BLaER1 treated with 17β-estradiol and CSF1 and Interleukin-3, amounts not matched to agents 10 nM and 100 nM (cell line): ENCODE measurements around the gene FAM83G.

Experiments
- H3K27ac ChIP-seq, 11 experiments: shearing (Covaris generic); formaldehyde crosslinking; 2 replicates each; pipeline ENCODE4 v1.8.1; 2022
- H3K27me3 ChIP-seq, 11 experiments: shearing (Covaris generic); formaldehyde crosslinking; 2 replicates each; pipeline ENCODE4 v1.8.1; 2022
- H3K36me3 ChIP-seq, 11 experiments: shearing (Covaris generic); formaldehyde crosslinking; 2 replicates each; pipeline ENCODE4 v1.8.1; 2022
- H3K4me1 ChIP-seq, 10 experiments: shearing (Covaris generic); formaldehyde crosslinking; 2 replicates each; pipeline ENCODE4 v1.8.1; 2022
- H3K4me2 ChIP-seq, 11 experiments: shearing (Covaris generic); formaldehyde crosslinking; 2 replicates each; pipeline ENCODE4 v1.8.1; 2022
- H3K4me3 ChIP-seq, 10 experiments: shearing (Covaris generic); formaldehyde crosslinking; 2 replicates each; pipeline ENCODE4 v1.8.1; 2022
- H3K9ac ChIP-seq, 11 experiments: shearing (Covaris generic); formaldehyde crosslinking; 2 replicates each; pipeline ENCODE4 v1.8.1; 2022
- H3K9me3 ChIP-seq, 11 experiments: shearing (Covaris generic); formaldehyde crosslinking; replicated peaks in 1 of 11; 2 replicates each; pipeline ENCODE4 v1.8.1; 2022
- H4K20me1 ChIP-seq, 11 experiments: shearing (Covaris generic); formaldehyde crosslinking; 2 replicates each; pipeline ENCODE4 v1.8.1; 2022
- Cebpa-rat ChIP-seq, 11 experiments: shearing (Covaris generic); IDR thresholded peaks; 2 replicates each; pipeline ENCODE4 v1.8.1; 2022

Gene FAM83G

DNA sequence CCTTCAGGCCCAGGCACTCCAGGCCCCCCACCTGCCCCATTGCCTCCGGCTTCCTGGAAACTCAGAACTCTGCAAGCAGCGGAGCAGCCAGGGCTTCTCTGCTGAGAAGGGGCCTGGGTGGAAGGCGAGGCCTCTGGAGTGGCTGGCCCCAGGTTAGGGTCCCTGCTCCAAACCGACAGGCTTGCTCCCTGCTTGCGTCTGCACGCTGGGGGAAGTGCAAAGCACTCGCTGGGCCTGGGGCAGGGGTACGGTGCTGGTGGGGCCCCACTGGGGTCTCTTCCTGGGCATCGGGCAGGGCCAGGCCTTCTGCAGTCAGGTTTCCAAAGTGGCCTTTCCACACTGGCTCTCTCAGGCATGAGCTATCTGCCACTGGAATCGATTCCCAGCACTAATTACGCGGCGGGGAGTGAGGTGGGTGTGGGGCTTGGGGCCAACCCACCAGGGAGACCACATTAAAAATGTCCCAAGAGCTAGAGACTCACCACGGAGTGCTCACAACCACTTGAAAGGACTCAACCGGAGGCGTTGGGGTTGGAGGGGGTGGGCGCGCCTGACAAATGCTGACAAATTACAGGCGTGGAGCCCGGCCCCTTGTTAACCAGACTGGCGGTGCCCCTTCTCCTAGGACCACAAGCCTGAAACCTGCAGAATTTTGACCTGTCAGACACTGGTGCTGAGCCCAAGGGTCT is 17.9 kb downstream of the FAM83G start:
- Histone ChIP-seq H3K4me3 (no peak overlapping the region), H3K36me3 (peaks cover 0 to 29% (median 0%) of the 10 kb centered on the region in 11 experiments; a peak in 3 of 22 replicates), H3K9ac (no peak overlapping the region), H3K4me1 (peaks cover 10 to 18% (median 12%) of the 10 kb centered on the region in 10 experiments; a peak in 19 of 20 replicates), H3K9me3 (no peaks in the 10 kb centered on the region), H3K27ac (no peak overlapping the region), H4K20me1 (peaks cover 0 to 73% (median 0%) of the 10 kb centered on the region in 11 experiments; a peak in 8 of 22 replicates), H3K4me2 (peak overlapping the region in 8 of 11 experiments; percentile 21 to 48 (median 43); a peak in 14 of 22 replicates), H3K27me3 (peaks cover 0 to 29% (median 14%) of the 10 kb centered on the region in 11 experiments; a peak in 14 of 22 replicates)
- TF ChIP-seq Cebpa-rat (IDR thresholded peaks at IDR 0.05): no peak

- Histone ChIP-seq H3K4me1 (peaks cover 10 to 24% (median 15%) of the 10 kb centered on the region in 10 experiments; a peak in 19 of 20 replicates), H3K4me3 (no peak overlapping the region), H3K27me3 (peaks cover 0 to 25% (median 14%) of the 10 kb centered on the region in 11 experiments; a peak in 14 of 22 replicates), H3K36me3 (peaks cover 0 to 29% (median 0%) of the 10 kb centered on the region in 11 experiments; a peak in 3 of 22 replicates), H3K9ac (no peak overlapping the region), H3K9me3 (no peaks in the 10 kb centered on the region), H3K27ac (no peak overlapping the region), H3K4me2 (no peak overlapping the region), H4K20me1 (peaks cover 0 to 71% (median 0%) of the 10 kb centered on the region in 11 experiments; a peak in 8 of 22 replicates)
- no peak for TF ChIP-seq Cebpa-rat (IDR thresholded peaks at IDR 0.05)
Measured at GRCh38 chr17:18985475-18985874, 19.1 kb downstream of the FAM83G start.

DNA sequence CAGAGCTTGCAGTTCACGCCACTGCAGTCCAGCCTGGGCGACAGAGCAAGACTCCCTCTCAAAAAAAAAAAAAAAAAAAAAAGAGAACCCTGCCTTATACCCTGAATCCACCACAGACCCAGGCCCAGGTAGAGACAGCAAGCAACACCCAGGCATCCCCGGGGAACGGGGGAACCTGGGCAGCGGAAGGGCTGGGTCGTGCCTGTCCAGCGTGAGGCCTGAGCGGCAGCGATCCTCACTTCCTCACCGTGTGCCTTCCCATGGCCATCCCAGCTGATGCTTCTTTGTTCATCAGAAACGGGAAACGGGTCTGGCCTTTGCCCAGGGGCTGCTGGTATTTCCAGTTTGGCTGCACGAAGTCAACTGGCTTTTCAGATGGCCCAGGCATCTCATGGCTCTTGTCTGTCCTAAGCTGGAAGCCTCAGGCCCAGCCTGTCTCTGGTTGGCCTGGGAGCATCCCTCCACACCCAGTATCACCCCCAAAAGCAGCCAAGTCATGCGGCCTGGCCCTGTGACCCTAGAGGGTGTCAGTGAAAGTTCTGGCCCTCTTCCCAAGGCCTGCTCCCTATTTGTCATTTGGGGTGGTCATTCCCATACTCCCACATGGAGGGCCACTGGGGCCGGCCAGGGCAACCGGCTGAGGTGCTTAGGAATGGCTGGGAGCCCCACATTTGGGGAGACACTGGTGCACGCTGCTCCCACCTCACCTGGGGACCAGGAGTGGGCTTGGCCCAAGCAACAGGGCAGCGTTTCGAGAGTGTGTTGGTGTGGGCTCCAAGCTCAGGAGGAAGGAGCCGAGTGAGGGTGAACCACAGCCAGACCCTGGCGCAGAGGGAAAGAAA is 20.1 kb downstream of the FAM83G start:
- no peak overlapping the region for H3K4me3 ChIP-seq
- H3K27me3 ChIP-seq: peaks cover 0 to 25% (median 14%) of the 10 kb centered on the region in 11 experiments; a peak in 14 of 22 replicates
- peaks cover 0 to 32% (median 0%) of the 10 kb centered on the region in 11 experiments; a peak in 3 of 22 replicates for H3K36me3 ChIP-seq
- H4K20me1 ChIP-seq: peaks cover 0 to 67% (median 0%) of the 10 kb centered on the region in 11 experiments; a peak in 8 of 22 replicates
- no peak overlapping the region for H3K9ac ChIP-seq
- no peak overlapping the region for H3K4me2 ChIP-seq
- TF ChIP-seq Cebpa-rat (IDR thresholded peaks at IDR 0.05): no peak
- H3K4me1 ChIP-seq: peaks cover 10 to 24% (median 15%) of the 10 kb centered on the region in 10 experiments; a peak in 19 of 20 replicates
- no peaks in the 10 kb centered on the region for H3K9me3 ChIP-seq
- H3K27ac ChIP-seq: no peak overlapping the region

GRCh38 chr17:18981642-18982424 is 22.7 kb downstream of the FAM83G start:
- peak overlapping the region in 5 of 11 experiments; percentile 38 to 73 (median 68); a peak in 10 of 22 replicates for H3K4me2 ChIP-seq
- H3K4me3 ChIP-seq: no peak overlapping the region
- H3K27me3 ChIP-seq: peaks cover 0 to 10% (median 4%) of the 10 kb centered on the region in 11 experiments; a peak in 10 of 22 replicates
- H3K4me1 ChIP-seq: peaks cover 5 to 20% (median 8%) of the 10 kb centered on the region in 10 experiments; a peak in 19 of 20 replicates
- peaks cover 0 to 52% (median 0%) of the 10 kb centered on the region in 11 experiments; a peak in 8 of 22 replicates for H4K20me1 ChIP-seq
- no peak for TF ChIP-seq Cebpa-rat (IDR thresholded peaks at IDR 0.05)
- peak overlapping the region in 5 of 11 experiments; percentile 14 to 64 (median 46); a peak in 7 of 22 replicates for H3K9ac ChIP-seq
- H3K9me3 ChIP-seq: no peaks in the 10 kb centered on the region
- H3K36me3 ChIP-seq: peaks cover 0 to 40% (median 0%) of the 10 kb centered on the region in 11 experiments; a peak in 5 of 22 replicates
- peak overlapping the region in 3 of 11 experiments; percentile 7 to 41 (median 30); a peak in 5 of 22 replicates for H3K27ac ChIP-seq

DNA sequence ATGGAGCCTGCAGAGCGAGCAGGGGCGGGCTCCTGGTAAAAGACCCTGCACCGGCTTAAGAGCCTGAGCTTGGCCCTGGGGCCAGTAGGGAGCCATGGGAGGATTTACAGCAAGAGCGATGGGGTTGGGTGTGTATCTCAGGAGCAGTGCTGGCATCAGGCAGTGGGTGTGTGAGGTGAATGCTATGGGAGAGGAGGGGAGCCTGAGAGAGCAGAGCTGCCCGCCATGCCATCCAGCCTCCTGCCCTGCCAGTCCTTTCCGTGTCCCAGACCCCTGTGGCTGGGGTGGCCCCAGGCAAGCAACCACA is 23.3 kb downstream of the FAM83G start:
- Histone ChIP-seq H3K9ac (peak overlapping the region in 1 of 11 experiments; percentile 46; a peak in 1 of 22 replicates), H4K20me1 (peaks cover 0 to 46% (median 0%) of the 10 kb centered on the region in 11 experiments; a peak in 7 of 22 replicates), H3K4me1 (peaks cover 0 to 20% (median 3%) of the 10 kb centered on the region in 10 experiments; a peak in 17 of 20 replicates), H3K27ac (0 out of 22 replicates have a peak overlapping the region, but pooled peaks of 1 of the 11 experiments have one; percentile 13), H3K36me3 (peaks cover 0 to 45% (median 0%) of the 10 kb centered on the region in 11 experiments; a peak in 5 of 22 replicates), H3K27me3 (peaks cover 0 to 7% (median 0%) of the 10 kb centered on the region in 11 experiments; a peak in 6 of 22 replicates), H3K9me3 (no peaks in the 10 kb centered on the region), H3K4me2 (peak overlapping the region in 3 of 11 experiments; percentile 49 to 73 (median 68); a peak in 4 of 22 replicates), H3K4me3 (no peak overlapping the region)
- TF ChIP-seq Cebpa-rat (IDR thresholded peaks at IDR 0.05): no peak

- TF ChIP-seq Cebpa-rat (IDR thresholded peaks at IDR 0.05): no peak
- Histone ChIP-seq H3K36me3 (peaks cover 0 to 45% (median 0%) of the 10 kb centered on the region in 11 experiments; a peak in 5 of 22 replicates), H3K9ac (no peak overlapping the region), H4K20me1 (peaks cover 0 to 43% (median 0%) of the 10 kb centered on the region in 11 experiments; a peak in 7 of 22 replicates), H3K4me1 (peaks cover 0 to 20% (median 2%) of the 10 kb centered on the region in 10 experiments; a peak in 10 of 20 replicates), H3K4me2 (no peak overlapping the region; a peak in 1 of 22 replicates), H3K27ac (no peak overlapping the region), H3K4me3 (no peak overlapping the region), H3K9me3 (no peaks in the 10 kb centered on the region), H3K27me3 (peaks cover 0 to 6% (median 0%) of the 10 kb centered on the region in 11 experiments; a peak in 1 of 22 replicates)
Measured at GRCh38 chr17:18980682-18981334, 23.8 kb downstream of the FAM83G start.

DNA sequence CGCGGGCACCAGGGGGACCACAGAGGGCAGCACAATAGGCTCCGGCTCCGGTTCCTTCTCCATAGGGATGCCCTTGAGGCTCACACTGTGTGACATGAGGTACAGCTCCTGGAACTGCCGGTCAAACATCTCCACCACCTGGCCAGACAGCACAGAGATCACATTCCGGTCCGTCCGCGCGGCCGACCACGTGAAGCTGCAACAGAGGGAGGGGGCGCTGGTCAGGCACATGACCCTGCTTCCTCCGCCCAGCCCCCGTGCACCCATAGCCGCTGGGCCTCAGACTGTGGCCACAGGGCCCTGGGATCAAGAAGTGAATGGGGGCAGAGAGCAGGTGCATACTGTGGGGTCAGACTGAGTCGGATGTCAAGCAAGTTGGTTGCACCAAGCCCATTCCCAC is 25.9 kb downstream of the FAM83G start:
- Histone ChIP-seq H4K20me1 (peaks cover 0 to 47% (median 0%) of the 10 kb centered on the region in 11 experiments; a peak in 4 of 22 replicates), H3K9ac (no peak overlapping the region), H3K27me3 (no peaks in the 10 kb centered on the region), H3K4me3 (no peak overlapping the region), H3K27ac (no peak overlapping the region), H3K36me3 (peaks cover 0 to 36% (median 0%) of the 10 kb centered on the region in 11 experiments; a peak in 5 of 22 replicates), H3K9me3 (no peaks in the 10 kb centered on the region), H3K4me1 (peaks cover 0 to 28% (median 2%) of the 10 kb centered on the region in 10 experiments; a peak in 10 of 20 replicates), H3K4me2 (no peak overlapping the region)
- TF ChIP-seq Cebpa-rat (IDR thresholded peaks at IDR 0.05): no peak
